Esophagus squamous epithelium (tissue), 5 donors: Measurements from ENCODE around the gene BMPR1B. TPM values are rescaled to one million over a fixed set of nuclear protein-coding genes. Genes with fewer than 3 reads are reported as not detected.
"Not testable (repeated sequence)": the region's sequence is repeated elsewhere in the genome, so short reads cannot be mapped to it uniquely, and the experiment has no call there.

Source experiments
- DNase-seq: peaks from one replicate; lab custom pipeline; 2025; lab: John Stamatoyannopoulos, UW
- H3K27ac ChIP-seq, 4 donors: fragments of 200-600 bp; sonication (generic); one replicate each; pipeline ENCODE4 v1.5.1; 2016 to 2019; ENCODE audit warnings: mild to moderate bottlenecking in 1 of 4
- H3K27me3 ChIP-seq, 4 donors: fragments of 200-600 bp; sonication (generic); 1 replicate in 3 of 4; 2 replicates in 1 of 4; pipeline versions ENCODE4 v1.5.1 to v1.6.0; 2017 to 2021; ENCODE audit warnings: antibody characterized with exemption in 1 of 4
- H3K36me3 ChIP-seq, 3 donors: fragments of 200-600 bp; sonication (generic); one replicate each; pipeline ENCODE4 v1.5.1; 2016 to 2019
- H3K4me1 ChIP-seq, 3 donors: fragments of 200-600 bp; sonication (generic); one replicate each; pipeline ENCODE4 v1.5.1; 2017 to 2019
- H3K4me3 ChIP-seq, 4 donors: fragments of 200-600 bp; sonication (generic); 1 replicate in 3 of 4; 2 replicates in 1 of 4; pipeline ENCODE4 v1.5.1; 2016 to 2019; ENCODE audit warnings: mild to moderate bottlenecking in 2 of 4, moderate library complexity in 1 of 4
- H3K9me3 ChIP-seq, 3 donors: fragments of 200-600 bp; sonication (generic); one replicate each; pipeline ENCODE4 v1.5.1; 2016 to 2019
- POLR2A ChIP-seq, 4 donors: fragments of 450-650 bp; IDR thresholded peaks; one replicate each; pipeline ENCODE4 v1.6.1; 2017; ENCODE audit warnings: antibody characterized with exemption in 4 of 4, mild to moderate bottlenecking in 4 of 4, moderate library complexity in 3 of 4
- WGBS, 2 donors: methylation state at CpG; one replicate each; pipeline ENCODE4 v1.1.5; 2018; 5-methylcytosine and 5-hydroxymethylcytosine counted together
- intact Hi-C: fragments of 100-400 bp; cut with DNase I; formaldehyde crosslinking; loops from one replicate; pipeline ENCODE4 v1.15.0; 2022
- total RNA-seq, 4 donors: library from RNA; depleted of rRNA; stranded (reverse); fragments of >200 nt; gene quantifications; one replicate each; pipeline ENCODE4 v1.1.0, GENCODE V29; 2016
- TF ChIP-seq, protein P1 (sequence below), 6 experiments: fragments of 450-650 bp in 4 of 6; fragments of 200-600 bp in 2 of 6; sonication (generic) in 2 of 6; IDR thresholded peaks; one replicate each; pipeline ENCODE4 v1.5.1; 2016 to 2019; ENCODE audit warnings: antibody characterized with exemption in 6 of 6, mild to moderate bottlenecking in 4 of 6, moderate library complexity in 4 of 6
- donor health status: DM: yes; HTN: yes; CAD: no.

The BMPR1B gene
- total RNA-seq, 4 donors from 2014 or later: 0.09 to 0.66 (median 0.38) TPM; not detected in 1

DNA sequence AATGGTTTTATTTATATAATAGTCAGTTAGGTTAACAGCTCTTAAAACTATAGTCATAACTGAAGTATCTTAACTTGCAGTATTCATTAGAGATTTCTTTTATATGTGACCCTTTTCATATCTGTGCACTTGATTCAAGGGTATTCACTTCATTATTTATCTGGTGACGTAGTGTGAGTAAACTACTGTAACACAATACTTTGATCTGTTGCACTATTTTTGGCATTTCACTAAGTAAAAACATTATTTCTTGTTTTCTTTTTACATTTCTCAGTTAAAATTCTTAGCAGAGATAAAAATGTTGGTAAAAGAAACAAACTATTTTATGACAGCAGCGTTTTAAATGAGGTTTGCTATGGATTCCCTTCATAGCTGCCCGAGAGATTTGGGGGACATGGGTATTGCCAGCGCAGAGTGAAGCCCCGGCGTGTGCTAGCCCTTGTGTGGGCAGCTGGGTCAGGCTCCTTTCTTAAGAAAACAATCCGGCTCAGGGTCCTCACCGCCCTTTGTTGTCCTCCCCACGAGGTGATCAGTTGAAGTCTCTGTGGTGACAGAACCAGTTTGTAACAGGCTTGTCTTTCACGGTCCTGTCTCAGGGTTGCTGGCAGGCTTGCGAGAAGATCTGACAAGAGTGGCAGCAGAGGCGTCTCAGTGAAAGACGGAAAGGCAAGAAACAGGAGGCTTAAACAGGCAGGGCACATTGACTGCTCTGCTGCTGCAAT is 293.4 kb downstream of the BMPR1B start:
- no peak for DNase-seq
- Histone ChIP-seq H3K27me3 (no peaks in the 10 kb centered on the region), H3K4me3 (no peak overlapping the region), H3K27ac (no peak overlapping the region), H3K4me1 (no peaks in the 10 kb centered on the region), H3K9me3 (no peaks in the 10 kb centered on the region), H3K36me3 (no peaks in the 10 kb centered on the region)
- WGBS, 2 donors: 47 to 67% methylated on average over 8 to 12 of the region's 13 CpGs
- no peak for TF ChIP-seq POLR2A (IDR thresholded peaks at IDR 0.05)
- intact Hi-C loops: no loop called here

DNA sequence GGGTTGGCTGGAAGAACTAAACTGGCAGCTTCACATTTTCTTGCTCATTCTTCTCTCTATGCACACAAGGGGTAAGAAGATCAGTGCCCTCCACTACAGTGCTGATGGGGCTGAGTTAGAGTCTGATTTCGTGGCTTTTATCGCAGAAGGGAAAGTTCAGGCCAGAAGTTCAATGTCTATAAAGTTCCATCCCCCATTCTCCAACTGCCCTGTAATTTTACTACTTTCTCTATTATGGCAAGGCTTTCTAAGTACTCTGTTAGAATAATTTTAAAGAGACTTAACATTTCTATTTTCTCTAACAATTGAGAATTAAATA is 293.9 kb downstream of the BMPR1B start:
- no peaks in the 10 kb centered on the region for H3K4me1 ChIP-seq
- no peak for DNase-seq
- H3K9me3 ChIP-seq: no peaks in the 10 kb centered on the region
- H3K4me3 ChIP-seq: no peak overlapping the region
- TF ChIP-seq, protein P1, sequence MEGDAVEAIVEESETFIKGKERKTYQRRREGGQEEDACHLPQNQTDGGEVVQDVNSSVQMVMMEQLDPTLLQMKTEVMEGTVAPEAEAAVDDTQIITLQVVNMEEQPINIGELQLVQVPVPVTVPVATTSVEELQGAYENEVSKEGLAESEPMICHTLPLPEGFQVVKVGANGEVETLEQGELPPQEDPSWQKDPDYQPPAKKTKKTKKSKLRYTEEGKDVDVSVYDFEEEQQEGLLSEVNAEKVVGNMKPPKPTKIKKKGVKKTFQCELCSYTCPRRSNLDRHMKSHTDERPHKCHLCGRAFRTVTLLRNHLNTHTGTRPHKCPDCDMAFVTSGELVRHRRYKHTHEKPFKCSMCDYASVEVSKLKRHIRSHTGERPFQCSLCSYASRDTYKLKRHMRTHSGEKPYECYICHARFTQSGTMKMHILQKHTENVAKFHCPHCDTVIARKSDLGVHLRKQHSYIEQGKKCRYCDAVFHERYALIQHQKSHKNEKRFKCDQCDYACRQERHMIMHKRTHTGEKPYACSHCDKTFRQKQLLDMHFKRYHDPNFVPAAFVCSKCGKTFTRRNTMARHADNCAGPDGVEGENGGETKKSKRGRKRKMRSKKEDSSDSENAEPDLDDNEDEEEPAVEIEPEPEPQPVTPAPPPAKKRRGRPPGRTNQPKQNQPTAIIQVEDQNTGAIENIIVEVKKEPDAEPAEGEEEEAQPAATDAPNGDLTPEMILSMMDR (IDR thresholded peaks at IDR 0.05): no peak
- no peak for TF ChIP-seq POLR2A (IDR thresholded peaks at IDR 0.05)
- WGBS, 2 donors: 66 to 77% methylated on average over 2 of the region's 2 CpGs
- no peak overlapping the region for H3K27ac ChIP-seq
- intact Hi-C loops: no loop called here
- H3K27me3 ChIP-seq: no peaks in the 10 kb centered on the region
- H3K36me3 ChIP-seq: no peaks in the 10 kb centered on the region

DNA sequence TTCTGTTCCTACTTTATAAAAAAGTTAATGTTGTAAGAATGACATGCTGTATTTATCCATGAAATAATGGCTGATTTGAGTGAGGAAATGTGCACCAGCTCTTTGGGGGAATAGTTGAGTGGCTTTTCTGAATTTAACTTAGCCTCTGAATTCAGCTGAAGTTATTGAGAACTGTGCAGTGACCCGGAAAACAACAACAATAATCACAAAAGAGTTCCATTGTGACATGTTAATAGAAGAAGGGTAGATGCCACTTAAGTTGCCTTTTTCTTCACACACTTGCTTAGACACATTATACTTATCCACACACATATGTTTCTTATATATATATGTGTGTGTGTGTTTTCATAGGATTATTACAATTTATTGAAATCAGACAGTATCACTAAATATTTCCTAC is 301.2 kb downstream of the BMPR1B start:
- Histone ChIP-seq H3K36me3 (no peaks in the 10 kb centered on the region), H3K27ac (no peak overlapping the region), H3K4me1 (no peaks in the 10 kb centered on the region), H3K4me3 (no peak overlapping the region), H3K27me3 (no peaks in the 10 kb centered on the region), H3K9me3 (no peaks in the 10 kb centered on the region)
- WGBS, 2 donors: 86 to 91% methylated on average over 1 of the region's 1 CpG
- DNase-seq: no peak
- intact Hi-C loops: no loop called here
- no peak for TF ChIP-seq POLR2A (IDR thresholded peaks at IDR 0.05)
- TF ChIP-seq, protein P1 (IDR thresholded peaks at IDR 0.05): no peak

DNA sequence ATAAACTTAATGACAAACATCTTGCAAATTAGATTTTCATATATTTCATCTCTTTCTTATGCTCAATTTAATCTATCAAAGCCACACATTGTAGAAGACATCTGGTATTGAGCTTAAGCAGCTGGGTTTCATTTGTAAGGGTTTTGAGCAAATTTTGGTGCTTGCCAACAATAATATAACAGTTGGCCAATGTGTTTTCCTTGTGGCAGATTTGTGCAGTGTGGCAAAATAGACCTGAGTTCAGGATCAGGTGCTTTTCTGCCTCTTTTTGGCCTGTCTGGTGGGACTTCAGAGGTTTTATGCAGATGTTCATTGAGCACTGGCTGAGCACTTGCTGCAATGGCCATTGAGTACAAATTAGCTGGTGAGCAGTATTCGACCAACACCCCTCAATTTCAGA is 301.9 kb downstream of the BMPR1B start:
- TF ChIP-seq, protein P1 (IDR thresholded peaks at IDR 0.05): no peak
- TF ChIP-seq POLR2A (IDR thresholded peaks at IDR 0.05): no peak
- Histone ChIP-seq H3K27me3 (no peaks in the 10 kb centered on the region), H3K4me1 (no peaks in the 10 kb centered on the region), H3K9me3 (no peaks in the 10 kb centered on the region), H3K27ac (no peak overlapping the region), H3K4me3 (no peak overlapping the region), H3K36me3 (no peaks in the 10 kb centered on the region)
- no peak for DNase-seq
- intact Hi-C loops: no loop called here
- 73 to 93% methylated on average over 1 of the region's 1 CpG for WGBS, 2 donors

DNA sequence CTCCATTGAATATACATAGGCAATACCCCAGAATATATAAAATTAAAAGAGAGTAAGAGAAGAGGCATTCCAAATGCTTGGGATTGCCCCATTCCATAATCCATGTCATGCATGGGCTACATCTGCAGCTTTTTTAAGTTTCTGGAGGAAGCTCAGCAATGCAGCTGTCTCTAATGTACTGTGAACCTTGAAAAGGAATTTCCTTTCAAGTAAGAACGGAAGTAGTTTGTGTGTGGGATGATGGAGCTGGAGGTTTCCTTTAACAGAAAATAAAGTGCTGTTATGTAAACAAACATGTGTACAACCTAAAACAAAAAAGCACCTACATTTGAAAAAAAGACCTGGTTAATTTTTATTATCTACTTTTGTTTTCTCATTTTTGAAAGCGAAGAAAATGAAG is 303.5 kb downstream of the BMPR1B start:
- no peaks in the 10 kb centered on the region for H3K36me3 ChIP-seq
- H3K9me3 ChIP-seq: no peaks in the 10 kb centered on the region
- H3K27me3 ChIP-seq: no peaks in the 10 kb centered on the region
- TF ChIP-seq, protein P1 (IDR thresholded peaks at IDR 0.05): no peak
- TF ChIP-seq POLR2A (IDR thresholded peaks at IDR 0.05): no peak
- H3K4me3 ChIP-seq: no peak overlapping the region
- no peak for DNase-seq
- WGBS, 2 donors: 56 to 63% methylated on average over 2 of the region's 2 CpGs
- H3K4me1 ChIP-seq: no peaks in the 10 kb centered on the region
- no peak overlapping the region for H3K27ac ChIP-seq
- intact Hi-C loops: no loop called here

DNA sequence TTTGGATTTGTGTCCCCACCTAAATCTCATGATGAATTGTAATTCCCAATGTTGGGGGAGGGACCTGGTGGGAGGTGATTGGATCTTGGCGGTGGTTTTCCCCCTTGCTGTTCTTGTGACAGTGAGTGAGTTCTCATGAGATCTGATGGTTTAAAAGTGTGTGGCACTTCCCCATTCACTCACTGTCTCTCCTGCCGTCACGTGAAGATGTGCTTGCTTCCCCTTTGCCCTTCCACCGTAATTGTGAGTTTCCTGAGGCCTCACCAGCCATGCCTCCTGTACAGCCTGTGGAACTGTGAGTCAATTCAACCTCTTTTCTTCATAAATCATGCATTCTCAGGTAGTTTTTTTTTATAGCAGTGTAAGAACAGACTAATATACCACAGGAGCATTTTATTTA is 304.0 kb downstream of the BMPR1B start:
- H3K9me3 ChIP-seq, H3K36me3 ChIP-seq, intact Hi-C loops, H3K4me3 ChIP-seq, DNase-seq, H3K4me1 ChIP-seq, H3K27ac ChIP-seq, H3K27me3 ChIP-seq: not testable (repeated sequence)
- 64 to 65% methylated on average over 4 of the region's 4 CpGs for WGBS, 2 donors
